ENCODE measurements around the gene TFDP1. TPM values are rescaled to one million over a fixed set of nuclear protein-coding genes. Genes with fewer than 3 reads are reported as not detected.
A peak's percentile ranks its signal among the peaks of the same experiment; 100 is the strongest.

Gene TFDP1
- total RNA-seq, 1 donor from 2014 or later: 108 TPM

GRCh38 chr13:113665597-113666328, 81.2 kb downstream of the TFDP1 start:
- peaks cover 15% of the 10 kb centered on the region for H3K9me3 Mint-ChIP-seq
- TF ChIP-seq, protein P1, sequence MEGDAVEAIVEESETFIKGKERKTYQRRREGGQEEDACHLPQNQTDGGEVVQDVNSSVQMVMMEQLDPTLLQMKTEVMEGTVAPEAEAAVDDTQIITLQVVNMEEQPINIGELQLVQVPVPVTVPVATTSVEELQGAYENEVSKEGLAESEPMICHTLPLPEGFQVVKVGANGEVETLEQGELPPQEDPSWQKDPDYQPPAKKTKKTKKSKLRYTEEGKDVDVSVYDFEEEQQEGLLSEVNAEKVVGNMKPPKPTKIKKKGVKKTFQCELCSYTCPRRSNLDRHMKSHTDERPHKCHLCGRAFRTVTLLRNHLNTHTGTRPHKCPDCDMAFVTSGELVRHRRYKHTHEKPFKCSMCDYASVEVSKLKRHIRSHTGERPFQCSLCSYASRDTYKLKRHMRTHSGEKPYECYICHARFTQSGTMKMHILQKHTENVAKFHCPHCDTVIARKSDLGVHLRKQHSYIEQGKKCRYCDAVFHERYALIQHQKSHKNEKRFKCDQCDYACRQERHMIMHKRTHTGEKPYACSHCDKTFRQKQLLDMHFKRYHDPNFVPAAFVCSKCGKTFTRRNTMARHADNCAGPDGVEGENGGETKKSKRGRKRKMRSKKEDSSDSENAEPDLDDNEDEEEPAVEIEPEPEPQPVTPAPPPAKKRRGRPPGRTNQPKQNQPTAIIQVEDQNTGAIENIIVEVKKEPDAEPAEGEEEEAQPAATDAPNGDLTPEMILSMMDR (conservative IDR thresholded peaks at IDR 0.05): no peak
- H3K4me3 Mint-ChIP-seq: peak overlapping the region; percentile 23
- peaks cover 26% of the 10 kb centered on the region for H3K27me3 Mint-ChIP-seq (ENCODE audit: low read depth)
- DNase-seq (ENCODE audit: low read depth, low spot score): peak; percentile 36
- H3K27ac Mint-ChIP-seq (ENCODE audit: unreplicated experiment): no peak overlapping the region
- peaks cover 2% of the 10 kb centered on the region for H3K36me3 Mint-ChIP-seq (ENCODE audit: low read depth)
- peaks cover 8% of the 10 kb centered on the region for H3K4me1 Mint-ChIP-seq

DNA sequence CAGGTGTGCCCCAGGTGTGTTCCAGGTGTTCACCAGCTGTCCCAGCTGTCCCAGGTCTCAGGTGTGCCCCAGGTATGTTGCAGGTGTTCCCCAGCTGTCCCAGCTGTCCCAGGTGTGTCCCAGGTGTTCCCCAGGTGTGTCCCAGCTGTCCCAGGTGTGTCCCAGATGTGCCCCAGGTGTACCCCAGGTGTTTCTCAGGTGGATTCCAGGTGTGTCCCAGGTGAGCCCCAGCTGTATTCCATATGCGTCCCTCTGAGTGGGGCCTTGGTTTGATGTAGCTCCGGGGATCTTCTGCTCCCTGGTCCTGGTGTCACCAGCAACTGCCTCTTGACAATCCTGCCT, 81.7 kb downstream of the TFDP1 start:
- Mint-ChIP-seq H3K4me3 (peak overlapping the region; percentile 82), H3K9me3 (peaks cover 10% of the 10 kb centered on the region), H3K4me1 (peaks cover 8% of the 10 kb centered on the region), H3K27ac (ENCODE audit: unreplicated experiment) (no peak overlapping the region), H3K36me3 (ENCODE audit: low read depth) (peaks cover 2% of the 10 kb centered on the region), H3K27me3 (ENCODE audit: low read depth) (peaks cover 26% of the 10 kb centered on the region)
- no peak for DNase-seq (ENCODE audit: low read depth, low spot score)
- TF ChIP-seq, protein P1 (conservative IDR thresholded peaks at IDR 0.05): no peak

DNA sequence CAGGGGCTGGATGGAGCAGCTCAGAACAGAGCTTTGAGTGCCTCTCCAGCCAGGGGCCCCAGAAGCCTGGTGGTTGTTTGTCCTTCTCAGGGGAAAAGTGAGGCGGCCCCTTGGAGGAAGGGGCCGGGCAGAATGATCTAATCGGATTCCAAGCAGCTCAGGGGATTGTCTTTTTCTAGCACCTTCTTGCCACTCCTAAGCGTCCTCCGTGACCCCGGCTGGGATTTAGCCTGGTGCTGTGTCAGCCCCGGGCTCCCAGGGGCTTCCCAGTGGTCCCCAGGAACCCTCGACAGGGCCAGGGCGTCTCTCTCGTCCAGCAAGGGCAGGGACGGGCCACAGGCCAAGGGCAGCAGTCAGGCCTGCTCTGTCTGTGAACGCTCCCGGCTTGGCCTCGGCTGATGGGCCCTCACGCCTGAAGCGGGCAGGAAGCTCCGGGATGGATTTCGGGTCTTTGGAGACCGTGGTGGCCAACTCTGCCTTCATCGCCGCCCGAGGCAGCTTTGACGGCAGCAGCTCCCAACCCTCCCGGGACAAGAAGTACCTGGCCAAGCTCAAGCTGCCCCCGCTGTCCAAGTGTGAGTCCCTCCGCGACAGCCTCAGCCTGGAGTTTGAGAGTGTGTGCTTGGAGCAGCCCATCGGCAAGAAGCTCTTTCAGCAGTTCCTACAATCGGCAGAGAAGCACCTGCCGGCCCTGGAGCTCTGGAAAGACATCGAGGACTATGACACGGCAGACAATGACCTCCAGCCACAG, 82.6 kb downstream of the TFDP1 start, which contains the start of gene GRK1:
TSS of gene GRK1 (plus strand) at position 269 of the 751 bp plus-strand sequence. CDS start at position 437, 168 bp downstream.
- Mint-ChIP-seq H3K4me1 (peaks cover 10% of the 10 kb centered on the region), H3K4me3 (peak within 1 kb of the TSS; percentile 82), H3K27me3 (ENCODE audit: low read depth) (peaks cover 22% of the 10 kb centered on the region), H3K27ac (ENCODE audit: unreplicated experiment) (no peak within 1 kb of the TSS), H3K9me3 (peaks cover 5% of the 10 kb centered on the region), H3K36me3 (ENCODE audit: low read depth) (peaks cover 2% of the 10 kb centered on the region)
- TF ChIP-seq, protein P1 (conservative IDR thresholded peaks at IDR 0.05): no peak
- DNase-seq (ENCODE audit: low read depth, low spot score): peak; percentile 22

DNA sequence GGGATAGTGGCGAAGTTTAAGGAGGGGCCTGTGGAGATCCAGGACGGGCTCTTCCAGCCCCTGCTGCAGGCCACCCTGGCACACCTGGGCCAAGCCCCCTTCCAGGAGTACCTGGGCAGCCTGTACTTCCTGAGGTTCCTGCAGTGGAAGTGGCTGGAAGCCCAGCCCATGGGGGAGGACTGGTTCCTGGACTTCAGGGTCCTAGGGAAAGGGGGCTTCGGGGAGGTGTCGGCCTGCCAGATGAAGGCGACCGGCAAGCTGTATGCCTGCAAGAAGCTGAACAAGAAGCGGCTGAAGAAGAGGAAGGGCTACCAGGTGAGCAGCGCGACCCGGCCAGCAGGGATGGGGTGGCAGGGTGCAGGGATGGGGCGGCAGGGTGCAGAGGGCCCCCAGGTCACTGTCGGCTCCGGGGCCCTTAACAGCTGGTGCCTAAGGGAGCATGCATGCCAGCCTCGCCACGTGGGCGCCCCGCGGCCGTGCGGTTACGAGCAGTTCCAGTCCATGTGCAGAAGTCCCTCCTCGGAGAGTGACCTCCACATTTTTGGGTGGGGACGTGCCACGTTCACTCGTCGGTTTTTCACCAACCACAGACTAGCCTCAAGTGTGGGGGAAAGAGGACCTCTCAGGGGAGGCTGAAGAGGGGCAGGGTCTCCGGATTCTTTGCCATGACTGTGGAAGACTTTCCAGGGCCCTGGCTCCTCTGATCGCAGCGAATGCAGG, 83.4 kb downstream of the TFDP1 start:
- no peak for DNase-seq (ENCODE audit: low read depth, low spot score)
- Mint-ChIP-seq H3K27ac (ENCODE audit: unreplicated experiment) (no peak overlapping the region), H3K4me1 (peaks cover 13% of the 10 kb centered on the region), H3K27me3 (ENCODE audit: low read depth) (peaks cover 20% of the 10 kb centered on the region), H3K4me3 (no peak overlapping the region), H3K9me3 (peaks cover 6% of the 10 kb centered on the region), H3K36me3 (ENCODE audit: low read depth) (peaks cover 2% of the 10 kb centered on the region)
- TF ChIP-seq, protein P1 (conservative IDR thresholded peaks at IDR 0.05): no peak

GRCh38 chr13:113668491-113668971, 84.0 kb downstream of the TFDP1 start:
- TF ChIP-seq, protein P1 (conservative IDR thresholded peaks at IDR 0.05): no peak
- no peak overlapping the region for H3K4me3 Mint-ChIP-seq
- DNase-seq (ENCODE audit: low read depth, low spot score): no peak
- peaks cover 13% of the 10 kb centered on the region for H3K4me1 Mint-ChIP-seq
- peaks cover 6% of the 10 kb centered on the region for H3K9me3 Mint-ChIP-seq
- H3K36me3 Mint-ChIP-seq (ENCODE audit: low read depth): peaks cover 2% of the 10 kb centered on the region
- peaks cover 18% of the 10 kb centered on the region for H3K27me3 Mint-ChIP-seq (ENCODE audit: low read depth)
- H3K27ac Mint-ChIP-seq (ENCODE audit: unreplicated experiment): no peak overlapping the region

Data from neural crest cell (in vitro differentiated cells).